Activated naive CD4-positive, alpha-beta T cell treated with anti-CD3 and anti-CD28 coated beads for 36 hours (primary cell): ENCODE results near the gene IFNA10. TPM values are rescaled to one million over a fixed set of nuclear protein-coding genes. Genes with fewer than 3 reads are reported as not detected.
"Not testable (repeated sequence)": the region's sequence is repeated elsewhere in the genome, so short reads cannot be mapped to it uniquely, and the experiment has no call there.

ENCODE experiments used
- CTCF ChIA-PET: fragments of 350-600 bp; sonication (Branson Sonifier 250); formaldehyde crosslinking; loops from one replicate; lab custom pipeline; 2021; ENCODE audit warnings: antibody characterized with exemption; lab: Charles Lee
- DNase-seq: peaks from one replicate; pipeline ENCODE4 v3.0.0-alpha.2; 2020
- H3K27ac Mint-ChIP-seq: one replicate; pipeline ENCODE4 v1.8.0; 2021; ENCODE audit warnings: mild to moderate bottlenecking, mixed read lengths
- H3K27me3 Mint-ChIP-seq: one replicate; pipeline ENCODE4 v1.8.0; 2021; ENCODE audit warnings: low read depth, mixed read lengths
- H3K36me3 Mint-ChIP-seq: one replicate; pipeline ENCODE4 v1.8.0; 2021; ENCODE audit warnings: low read depth, mixed read lengths
- H3K4me1 Mint-ChIP-seq: one replicate; pipeline ENCODE4 v1.8.0; 2021; ENCODE audit warnings: low read depth, mixed read lengths
- H3K4me3 Mint-ChIP-seq: one replicate; pipeline ENCODE4 v1.8.0; 2021; ENCODE audit warnings: mild to moderate bottlenecking, moderate library complexity, mixed read lengths
- H3K9me3 Mint-ChIP-seq: one replicate; pipeline ENCODE4 v1.8.0; 2021; ENCODE audit warnings: mixed read lengths
- intact Hi-C: fragments of 100-400 bp; cut with micrococcal nuclease; formaldehyde crosslinking; loops from one replicate; pipeline ENCODE4 v1.15.1; 2023
- total RNA-seq, 2 experiments: library from RNA; stranded (reverse); gene quantifications; one replicate each; pipeline ENCODE4 v1.2.3, GENCODE V29; 2021

The IFNA10 gene
- not detected for total RNA-seq

- CTCF ChIA-PET = interaction anchor here (1.1 kb wide), 1 partner anchor 8 kb away, joined by 3 read pairs; no protein-coding TSS in a partner anchor
- H3K36me3 Mint-ChIP-seq, H3K4me1 Mint-ChIP-seq, H3K4me3 Mint-ChIP-seq, H3K27me3 Mint-ChIP-seq, H3K27ac Mint-ChIP-seq, intact Hi-C loops, DNase-seq, H3K9me3 Mint-ChIP-seq: not testable (repeated sequence)
Measured at GRCh38 chr9:21207043-21207442, at the start of gene IFNA10. TSS of gene IFNA10 (minus strand) at chr9:21207143. CDS start at chr9:21207097, 46 bp downstream.

DNA sequence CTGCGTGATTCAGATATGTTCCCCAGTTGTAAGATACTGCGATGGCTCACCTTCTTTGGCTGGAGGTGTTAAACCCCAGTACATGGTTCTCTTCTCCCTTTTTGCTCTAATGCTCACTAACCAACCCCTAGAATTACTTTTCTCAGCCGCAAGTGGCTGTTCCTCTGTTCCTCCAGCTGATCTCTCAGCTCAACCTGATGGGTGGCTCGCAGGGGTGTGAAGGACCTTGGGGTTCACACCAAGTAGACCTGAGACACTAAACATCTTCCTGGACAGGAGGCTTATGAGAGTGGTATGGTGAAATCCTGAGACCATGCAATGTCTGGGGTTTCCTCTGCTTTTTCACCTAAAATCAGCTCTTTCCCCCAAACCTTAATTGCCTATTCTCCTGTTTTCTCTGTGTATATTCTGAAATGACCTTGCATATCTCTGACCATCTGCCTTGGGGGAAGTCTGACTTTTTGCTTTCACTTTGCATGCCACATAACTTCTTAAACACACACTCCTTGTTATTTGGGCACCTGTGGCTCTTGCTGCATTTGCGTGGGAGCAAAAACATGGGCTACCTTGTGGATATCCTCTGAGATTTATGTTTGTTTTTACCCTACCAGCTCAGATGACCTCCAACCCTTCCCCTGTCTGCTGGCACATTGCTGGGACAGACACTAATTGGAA, 48.7 kb upstream of the IFNA10 start:
- no peaks in the 10 kb centered on the region for H3K27me3 Mint-ChIP-seq
- no peak overlapping the region for H3K4me3 Mint-ChIP-seq
- CTCF ChIA-PET = interaction anchor here (0.5 kb wide), 1 partner anchor 122 kb away, joined by 3 read pairs; no protein-coding TSS in a partner anchor
- H3K4me1 Mint-ChIP-seq = peaks cover 4% of the 10 kb centered on the region
- peaks cover 3% of the 10 kb centered on the region for H3K9me3 Mint-ChIP-seq
- no peak overlapping the region for H3K27ac Mint-ChIP-seq
- intact Hi-C loops = no loop called here
- H3K36me3 Mint-ChIP-seq = no peaks in the 10 kb centered on the region
- DNase-seq = no peak

DNA sequence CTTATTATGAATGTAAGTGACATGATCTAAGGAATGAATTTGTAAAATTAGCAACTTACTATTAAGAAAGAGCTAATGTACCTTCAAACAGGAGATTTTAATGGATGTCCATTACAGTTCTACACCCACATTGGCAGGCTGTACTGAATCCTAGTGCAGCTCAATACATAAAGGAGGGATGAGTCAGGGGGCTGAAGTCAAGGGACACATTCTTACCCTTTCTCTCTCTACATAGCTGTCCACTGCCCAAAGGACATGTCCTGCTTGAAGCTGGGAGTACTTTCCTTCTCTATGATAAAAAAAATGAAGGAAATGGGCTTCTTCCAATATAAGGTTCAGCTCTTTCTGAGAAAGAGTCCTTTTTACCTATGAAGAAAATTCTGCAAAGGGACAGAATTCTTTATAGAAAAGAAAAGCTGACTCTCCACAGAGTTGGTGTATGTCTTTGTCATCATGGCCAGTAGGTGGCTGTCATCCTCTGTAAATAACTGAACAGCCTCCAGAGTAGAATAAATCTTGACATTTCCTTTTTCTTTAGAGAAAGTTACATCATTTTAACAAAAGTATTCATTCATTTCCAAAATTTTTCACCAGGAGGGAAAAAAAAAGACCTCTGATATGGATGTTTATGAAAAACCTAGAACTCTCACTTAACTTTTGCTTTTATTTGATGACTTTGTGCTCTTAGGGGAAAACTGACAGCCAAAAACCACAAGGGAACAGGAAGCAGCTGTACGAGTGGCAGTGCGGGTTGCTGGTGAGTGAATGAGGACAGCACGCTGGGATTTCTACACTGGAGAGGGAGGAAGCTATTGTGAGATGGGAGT, 46.0 kb upstream of the IFNA10 start:
- DNase-seq = peak; percentile 38
- CTCF ChIA-PET = interaction anchor here (0.6 to 3.3 kb wide), 18 partner anchors 17 to 522 kb away, joined by 3 to 14 read pairs (median 4); partner anchors contain the start of gene IFNA17
- no peak overlapping the region for H3K4me3 Mint-ChIP-seq

GRCh38 chr9:21251638-21252037, 44.7 kb upstream of the IFNA10 start:
- peaks cover 4% of the 10 kb centered on the region for H3K4me1 Mint-ChIP-seq
- no peaks in the 10 kb centered on the region for H3K9me3 Mint-ChIP-seq
- no peaks in the 10 kb centered on the region for H3K36me3 Mint-ChIP-seq
- CTCF ChIA-PET = interaction anchor here (0.7 to 3.3 kb wide), 9 partner anchors 11 to 196 kb away, joined by 3 to 14 read pairs (median 5); partner anchors contain the start of gene IFNA14
- H3K4me3 Mint-ChIP-seq = no peak overlapping the region
- peaks cover 3% of the 10 kb centered on the region for H3K27me3 Mint-ChIP-seq
- intact Hi-C loops = loop anchor here (2.0 kb wide), 2 partner anchors 57 to 145 kb away; no protein-coding TSS in a partner anchor
- no peak overlapping the region for H3K27ac Mint-ChIP-seq
- DNase-seq = no peak

More for the DNA sequence above, 46.0 kb upstream of the IFNA10 start:
- H3K27me3 Mint-ChIP-seq = peaks cover 3% of the 10 kb centered on the region
- no peak overlapping the region for H3K27ac Mint-ChIP-seq
- intact Hi-C loops = loop anchor here (2.0 kb wide), 2 partner anchors 58 to 144 kb away; no protein-coding TSS in a partner anchor
- H3K4me1 Mint-ChIP-seq = peaks cover 4% of the 10 kb centered on the region
- no peaks in the 10 kb centered on the region for H3K9me3 Mint-ChIP-seq
- no peaks in the 10 kb centered on the region for H3K36me3 Mint-ChIP-seq

DNA sequence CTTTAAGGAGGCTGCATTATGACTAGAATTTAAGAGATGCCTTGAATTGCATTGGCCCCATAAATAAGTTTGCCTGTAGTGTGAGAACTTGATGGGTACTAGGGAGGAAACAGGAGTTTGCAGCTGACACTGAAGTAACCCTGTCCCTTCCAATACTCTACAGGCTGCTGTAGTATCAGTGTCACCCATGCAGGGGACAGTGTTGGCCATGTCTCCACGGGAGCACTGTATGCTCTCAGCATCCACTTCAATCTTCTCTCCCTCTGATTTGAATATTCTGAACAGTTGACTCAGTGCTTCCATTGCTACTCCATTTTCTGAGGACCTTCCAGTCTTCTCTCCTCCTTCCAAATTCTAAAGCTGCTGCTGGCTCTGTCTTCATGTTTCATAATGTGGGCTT, 44.2 kb upstream of the IFNA10 start:
- no peak for DNase-seq
- Mint-ChIP-seq H3K9me3 (no peaks in the 10 kb centered on the region), H3K36me3 (no peaks in the 10 kb centered on the region), H3K27ac (no peak overlapping the region), H3K4me3 (no peak overlapping the region), H3K27me3 (peaks cover 3% of the 10 kb centered on the region), H3K4me1 (peaks cover 4% of the 10 kb centered on the region)
- CTCF ChIA-PET = interaction anchor here (0.7 to 3.3 kb wide), 6 partner anchors 11 to 69 kb away, joined by 3 to 14 read pairs (median 8); partner anchors contain the start of gene IFNA14
- intact Hi-C loops = no loop called here

GRCh38 chr9:21244836-21245235, 37.9 kb upstream of the IFNA10 start:
- no peak for DNase-seq
- Mint-ChIP-seq H3K27ac (no peak overlapping the region), H3K36me3 (no peaks in the 10 kb centered on the region), H3K4me1 (no peaks in the 10 kb centered on the region), H3K27me3 (peaks cover 6% of the 10 kb centered on the region), H3K9me3 (no peaks in the 10 kb centered on the region), H3K4me3 (no peak overlapping the region)
- intact Hi-C loops = no loop called here
- CTCF ChIA-PET = interaction anchor here (1.2 kb wide), 1 partner anchor 151 kb away, joined by 4 read pairs; no protein-coding TSS in a partner anchor

DNA sequence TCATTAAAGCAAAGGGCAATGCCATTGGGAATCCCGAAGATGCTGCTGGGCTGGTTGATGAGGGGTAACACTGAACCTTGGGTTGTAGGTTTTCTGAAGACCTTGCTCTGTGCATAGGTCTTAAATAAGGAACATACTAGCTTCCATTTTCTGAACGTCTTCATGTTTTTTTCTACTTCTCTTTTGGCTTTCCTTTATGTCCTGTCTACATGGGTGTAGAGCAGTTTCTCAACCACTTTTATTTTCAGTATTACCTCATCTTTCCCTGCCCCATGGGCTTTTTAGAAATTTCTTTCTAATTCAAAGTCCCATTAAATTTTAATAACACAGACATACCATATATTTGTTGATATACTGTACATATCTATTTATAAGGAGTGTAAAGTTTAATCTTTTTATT, 33.0 kb upstream of the IFNA10 start, which contains the start of gene IFNA14:
Gene IFNA14, minus strand, starts transcription at position 95 of the 400 bp plus-strand sequence. Its CDS starts 70 bp downstream, at position 25.
- H3K4me1 Mint-ChIP-seq = peaks cover 8% of the 10 kb centered on the region
- CTCF ChIA-PET = interaction anchor here (1.4 kb wide), 1 partner anchor 12 kb away, joined by 5 read pairs; no protein-coding TSS in a partner anchor
- H3K4me3 Mint-ChIP-seq = no peak within 1 kb of the TSS
- DNase-seq = no peak
- intact Hi-C loops = loop anchor here (5.0 kb wide), 3 partner anchors 77 to 217 kb away; no protein-coding TSS in a partner anchor
- no peaks in the 10 kb centered on the region for H3K36me3 Mint-ChIP-seq
- H3K27me3 Mint-ChIP-seq = peaks cover 2% of the 10 kb centered on the region
- H3K27ac Mint-ChIP-seq = no peak within 1 kb of the TSS
- no peaks in the 10 kb centered on the region for H3K9me3 Mint-ChIP-seq

DNA sequence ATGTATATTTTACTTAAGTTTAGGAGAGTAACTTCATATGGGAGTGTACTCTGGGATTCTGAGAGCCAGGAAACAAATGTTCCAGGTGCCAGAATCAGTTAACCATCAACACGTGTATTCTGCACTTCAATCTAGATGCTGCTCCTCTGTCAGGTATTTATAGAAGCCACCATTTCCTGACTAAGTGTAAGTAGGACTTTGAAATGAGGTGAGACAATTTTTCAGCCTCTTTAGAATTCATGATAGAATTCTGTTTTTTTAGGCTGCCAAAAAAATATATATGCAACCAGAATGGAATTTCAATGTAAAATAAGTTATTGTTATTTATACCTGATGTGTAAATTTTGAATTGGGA, 29.4 kb upstream of the IFNA10 start:
- not testable (repeated sequence) for DNase-seq, H3K27ac Mint-ChIP-seq, H3K36me3 Mint-ChIP-seq, H3K4me1 Mint-ChIP-seq, H3K27me3 Mint-ChIP-seq, H3K9me3 Mint-ChIP-seq, H3K4me3 Mint-ChIP-seq
- intact Hi-C loops = loop anchor here (1.0 to 5.0 kb wide), 4 partner anchors 81 to 553 kb away; no protein-coding TSS in a partner anchor
- CTCF ChIA-PET = interaction anchor here (0.8 to 2.4 kb wide), 18 partner anchors 13 to 231 kb away, joined by 3 to 10 read pairs (median 5); partner anchors contain the start of gene IFNA8

DNA sequence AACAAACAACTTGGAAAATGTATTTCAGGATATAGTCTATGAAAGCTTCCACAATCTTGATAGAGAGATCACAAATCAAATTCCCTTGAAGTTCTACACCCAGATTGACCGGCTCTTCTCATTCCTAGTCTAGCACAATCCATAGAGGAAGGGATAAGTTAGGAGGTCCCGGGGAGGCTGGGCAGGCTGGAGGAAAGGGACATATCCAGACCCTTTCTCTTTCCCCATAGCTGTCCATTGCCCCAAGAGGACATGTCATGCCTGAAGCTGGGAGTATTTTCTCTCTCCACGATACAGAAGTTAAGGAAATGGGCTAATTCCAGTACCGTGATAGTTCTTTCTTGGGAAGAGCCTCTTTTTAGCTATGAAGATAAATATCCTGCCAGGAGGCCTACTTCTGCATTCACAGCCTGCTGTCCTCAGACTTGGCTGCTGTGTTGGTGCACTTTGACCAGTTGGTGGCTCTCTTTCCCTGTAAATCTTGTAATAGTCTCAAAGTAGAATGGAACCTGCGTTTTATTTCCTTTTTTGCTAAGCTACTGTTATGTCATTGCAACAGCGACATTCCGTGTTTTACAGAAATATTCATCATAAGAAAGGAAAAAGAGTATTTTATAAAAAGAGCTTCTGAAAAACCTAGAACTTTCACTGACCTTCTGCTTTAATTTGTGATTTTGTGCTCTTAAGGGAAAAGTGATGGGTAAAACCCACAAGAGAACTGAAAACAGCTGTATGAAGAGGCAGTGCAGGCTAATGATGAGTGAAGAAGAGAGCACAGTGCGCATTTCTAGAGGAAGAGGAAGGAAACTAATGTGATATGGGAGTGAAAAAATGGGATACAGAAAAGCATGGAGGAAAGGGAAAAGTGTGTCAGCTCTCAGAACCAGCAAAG, 28.8 kb upstream of the IFNA10 start:
- intact Hi-C loops = loop anchor here (1.0 to 5.0 kb wide), 4 partner anchors 82 to 554 kb away; no protein-coding TSS in a partner anchor
- CTCF ChIA-PET = interaction anchor here (0.7 to 2.4 kb wide), 23 partner anchors 14 to 552 kb away, joined by 3 to 10 read pairs (median 5); partner anchors contain the start of gene IFNA8
- H3K27me3 Mint-ChIP-seq, H3K36me3 Mint-ChIP-seq, H3K27ac Mint-ChIP-seq, H3K9me3 Mint-ChIP-seq, H3K4me1 Mint-ChIP-seq: not testable (repeated sequence)
- peak; percentile 46 for DNase-seq
- H3K4me3 Mint-ChIP-seq = peak overlapping the region; percentile 6

GRCh38 chr9:21234153-21234687, 27.3 kb upstream of the IFNA10 start:
- no peak overlapping the region for H3K4me3 Mint-ChIP-seq
- H3K36me3 Mint-ChIP-seq = no peaks in the 10 kb centered on the region
- H3K27me3 Mint-ChIP-seq = peaks cover 1% of the 10 kb centered on the region
- DNase-seq = no peak
- H3K9me3 Mint-ChIP-seq = no peaks in the 10 kb centered on the region
- intact Hi-C loops = no loop called here
- CTCF ChIA-PET = interaction anchor here (0.9 to 1.9 kb wide), 6 partner anchors 22 to 554 kb away, joined by 3 to 8 read pairs (median 4); no protein-coding TSS in a partner anchor
- H3K27ac Mint-ChIP-seq = no peak overlapping the region
- H3K4me1 Mint-ChIP-seq = peaks cover 8% of the 10 kb centered on the region

DNA sequence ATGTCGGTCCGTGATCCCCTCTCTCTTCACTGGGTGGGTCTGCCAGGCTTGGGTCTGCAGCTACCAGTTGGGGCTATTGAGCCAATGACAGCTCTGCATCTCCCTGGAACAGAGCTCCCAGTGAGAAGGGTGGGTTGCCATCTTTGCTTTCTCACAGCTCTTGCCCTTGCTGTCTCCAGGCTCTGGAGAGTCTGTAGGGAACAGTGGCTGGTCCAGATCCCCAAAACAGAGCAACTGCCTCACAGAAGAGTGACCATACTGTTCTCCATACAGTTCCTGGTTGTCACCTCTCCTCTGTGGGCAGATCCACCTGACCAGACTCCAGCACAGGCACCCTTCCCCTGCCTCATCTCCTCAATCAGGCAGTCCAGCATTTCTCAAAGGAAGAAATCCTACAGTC, 26.3 kb upstream of the IFNA10 start:
- intact Hi-C loops = no loop called here
- Mint-ChIP-seq H3K36me3 (no peaks in the 10 kb centered on the region), H3K27me3 (no peaks in the 10 kb centered on the region), H3K4me3 (no peak overlapping the region), H3K9me3 (no peaks in the 10 kb centered on the region), H3K4me1 (peaks cover 8% of the 10 kb centered on the region), H3K27ac (no peak overlapping the region)
- CTCF ChIA-PET = interaction anchor here (1.1 to 1.4 kb wide), 2 partner anchors 21 to 38 kb away, joined by 3 read pairs; no protein-coding TSS in a partner anchor
- no peak for DNase-seq
